NCI-H187 (cell line): Measurements from ENCODE around the gene OR5M8.

Experiments used
- DNase-seq, 2 experiments: peaks; one replicate each; lab custom pipeline; 2025; lab: John Stamatoyannopoulos, UW

The OR5M8 gene

DNA sequence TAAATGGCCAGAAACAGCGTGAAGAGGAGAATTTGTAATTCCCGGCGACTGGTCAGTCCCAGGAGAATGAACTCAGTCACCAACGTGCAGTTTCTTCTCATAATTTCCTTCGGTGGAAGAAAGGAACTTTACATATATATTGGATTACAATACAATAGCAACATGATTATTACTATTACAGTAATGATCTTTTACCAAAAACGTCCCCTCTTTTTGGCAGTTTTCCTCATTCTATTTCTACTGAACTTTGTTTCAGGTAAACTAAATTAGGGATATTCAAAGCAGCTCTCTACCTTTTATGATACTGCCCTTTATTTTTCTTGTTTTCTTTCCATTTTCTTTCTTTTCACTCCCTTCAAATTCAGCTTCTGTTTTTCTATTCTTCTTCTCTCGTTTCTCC is at the start of gene OR5M8:
Gene OR5M8, minus strand, starts transcription at position 101 of the 400 bp plus-strand sequence. Its CDS starts 0 bp downstream, at position 101.
- DNase-seq: no peak

DNA sequence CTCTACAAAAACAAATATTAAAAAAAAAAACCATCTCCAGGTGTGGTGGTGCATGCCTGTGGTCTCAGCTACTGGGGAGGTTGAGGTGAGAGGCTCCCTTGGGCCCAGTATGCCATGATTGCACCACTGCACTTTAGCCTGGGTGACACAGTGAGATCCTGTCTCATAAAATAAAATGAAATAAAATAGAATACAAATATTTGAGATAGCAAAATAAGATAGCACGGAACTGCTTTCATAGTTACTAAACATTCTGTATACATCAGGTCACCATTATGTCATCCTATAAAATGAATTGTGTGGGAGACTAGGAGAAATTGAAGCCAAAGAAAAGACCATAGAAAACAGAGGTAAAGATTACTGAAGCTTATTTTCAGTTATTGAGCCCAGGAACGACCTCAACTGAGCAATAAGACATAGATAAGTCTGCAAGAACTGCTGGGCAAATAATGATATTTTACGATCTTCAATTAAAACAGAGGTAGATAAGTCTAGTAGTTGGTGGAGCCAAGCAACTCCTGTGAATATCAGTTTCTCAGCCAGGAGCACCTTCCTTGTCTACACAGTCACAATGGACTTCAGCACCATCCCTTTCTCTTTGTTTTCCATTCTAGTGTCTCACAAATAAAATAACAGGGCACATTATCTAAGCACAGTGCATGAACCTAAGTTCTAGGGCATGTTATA is 42.0 kb upstream of the OR5M8 start:
- DNase-seq: no peak

DNA sequence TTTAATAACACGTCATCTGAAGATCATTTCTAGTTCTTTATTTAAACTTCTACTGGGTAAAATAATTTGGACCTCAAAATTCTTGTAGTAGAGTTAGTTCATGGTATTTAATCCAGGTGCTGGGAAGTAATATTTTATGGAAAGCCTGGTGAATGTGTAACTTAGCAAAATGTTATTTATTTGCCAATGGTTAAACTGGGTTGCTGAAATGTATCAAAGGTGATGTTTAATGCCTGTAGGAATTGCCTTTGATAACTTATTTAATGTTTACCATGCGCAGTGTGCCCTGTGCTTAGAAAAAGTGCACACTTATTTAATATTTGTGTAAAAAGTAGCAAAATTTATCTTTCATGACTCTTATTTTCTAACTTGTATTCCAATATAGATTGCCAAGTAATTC is 40.7 kb upstream of the OR5M8 start:
- no peak for DNase-seq

DNA sequence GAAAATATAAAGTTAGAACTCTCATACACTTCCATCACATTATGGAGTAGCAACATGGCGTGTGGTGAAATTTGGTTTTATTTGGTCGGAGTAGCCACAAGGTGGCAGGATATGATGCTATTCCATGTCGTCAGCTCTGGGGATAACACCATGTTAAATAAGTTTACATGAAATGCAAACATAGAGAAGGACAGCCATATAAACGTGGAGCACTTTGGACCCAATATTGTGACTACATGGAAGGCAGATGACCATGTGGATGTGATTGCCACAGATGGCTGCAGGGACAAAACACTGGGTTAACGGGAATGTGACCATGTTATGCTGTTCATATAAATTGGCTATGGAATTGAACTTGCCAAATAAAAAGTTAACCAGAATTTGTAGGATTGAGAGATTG is 30.8 kb upstream of the OR5M8 start:
- no peak for DNase-seq

DNA sequence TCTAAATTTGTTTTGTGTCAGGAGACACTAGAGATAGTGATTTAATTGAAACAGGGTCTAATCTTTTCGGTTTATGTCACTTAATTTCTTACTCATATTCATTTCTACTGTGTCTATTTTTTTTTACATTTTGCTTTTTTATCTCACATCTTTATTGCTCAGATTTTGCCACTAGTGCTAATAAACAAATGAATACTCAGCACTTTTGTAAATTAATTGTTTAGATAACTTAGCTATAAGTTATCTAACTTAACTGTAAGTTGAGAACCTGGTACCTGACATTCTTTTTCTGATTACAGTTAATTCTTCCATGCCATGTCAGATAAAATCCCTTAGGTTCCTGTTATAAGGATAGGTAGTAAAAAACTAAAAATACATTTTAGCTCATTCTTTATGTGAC is 22.1 kb upstream of the OR5M8 start:
- no peak for DNase-seq

DNA sequence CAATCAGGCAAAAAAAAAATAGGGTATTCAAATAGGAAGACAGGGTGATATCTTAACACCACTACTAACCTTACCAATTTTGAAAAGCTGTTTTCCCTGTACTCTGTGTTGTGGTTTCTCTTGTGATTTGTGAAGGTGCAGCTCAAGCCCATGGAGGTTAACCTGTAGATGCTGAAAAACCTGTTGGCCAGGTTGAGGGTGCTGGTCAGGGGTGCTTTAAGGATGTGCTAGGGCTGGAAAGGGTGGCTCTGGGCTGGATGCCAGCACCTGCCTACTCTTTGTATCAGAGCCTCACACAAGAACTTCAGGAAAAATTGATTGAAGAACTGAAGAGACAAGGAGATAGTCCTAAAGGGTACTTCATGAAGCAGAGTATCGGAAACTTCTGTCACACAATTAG is 18.3 kb upstream of the OR5M8 start:
- DNase-seq: no peak

DNA sequence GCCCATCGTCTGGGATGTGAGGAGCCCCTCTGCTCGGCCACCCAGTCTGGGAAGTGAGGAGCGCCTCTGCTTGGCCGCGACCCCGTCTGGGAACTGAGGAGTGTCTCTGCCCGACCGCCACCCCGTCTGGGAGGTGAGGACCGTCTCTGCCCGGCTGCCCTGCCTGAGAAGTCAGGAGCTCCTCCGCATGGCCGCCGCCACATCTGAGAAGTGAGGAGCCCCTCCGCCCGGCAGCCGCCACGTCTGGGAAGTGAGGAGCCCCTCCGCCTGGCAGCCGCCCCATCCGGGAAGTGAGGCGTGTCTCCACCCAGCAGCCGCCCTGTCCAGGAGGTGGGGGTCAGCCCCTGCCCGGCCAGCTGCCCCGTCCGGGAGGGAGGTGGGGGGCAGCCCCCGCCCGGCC is 5.8 kb upstream of the OR5M8 start:
- DNase-seq: no peak

DNA sequence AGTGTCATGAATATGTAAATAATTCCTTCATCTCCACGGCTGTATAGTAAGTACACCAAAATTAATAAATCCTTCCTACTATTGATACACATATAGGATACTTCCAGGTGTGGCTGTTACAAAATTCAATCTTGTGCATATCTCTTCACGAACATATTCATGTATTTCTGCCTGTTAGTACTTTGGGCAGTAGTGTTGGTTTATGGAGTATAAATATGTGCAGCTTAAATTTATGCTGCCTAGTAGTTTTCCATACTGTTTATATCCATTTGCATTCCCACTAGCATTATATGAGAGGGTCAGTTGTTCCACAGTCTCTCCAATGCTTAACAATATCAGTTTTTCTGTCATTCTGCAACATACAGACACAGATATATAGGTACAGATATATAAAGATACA is 3.9 kb upstream of the OR5M8 start:
- DNase-seq: no peak

DNA sequence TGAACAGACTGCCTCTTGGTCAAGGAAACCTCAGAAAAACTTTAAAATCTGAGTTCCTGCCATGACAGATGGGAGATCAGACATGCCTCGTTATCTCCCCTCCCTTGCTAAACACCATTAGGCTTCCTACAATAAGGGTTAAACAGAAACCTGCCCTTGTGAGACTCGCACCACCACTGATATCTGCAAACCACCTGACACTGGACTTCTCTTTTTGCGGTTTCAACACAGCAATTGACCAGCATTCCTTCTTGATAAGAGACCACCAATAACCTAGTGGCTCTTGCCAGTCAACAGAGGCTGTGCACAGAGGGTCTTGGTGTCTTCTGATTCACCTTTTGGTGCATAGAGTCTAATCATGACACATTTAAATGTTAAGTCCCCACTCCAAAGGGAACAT is 4.4 kb downstream of the OR5M8 start:
- DNase-seq: no peak

DNA sequence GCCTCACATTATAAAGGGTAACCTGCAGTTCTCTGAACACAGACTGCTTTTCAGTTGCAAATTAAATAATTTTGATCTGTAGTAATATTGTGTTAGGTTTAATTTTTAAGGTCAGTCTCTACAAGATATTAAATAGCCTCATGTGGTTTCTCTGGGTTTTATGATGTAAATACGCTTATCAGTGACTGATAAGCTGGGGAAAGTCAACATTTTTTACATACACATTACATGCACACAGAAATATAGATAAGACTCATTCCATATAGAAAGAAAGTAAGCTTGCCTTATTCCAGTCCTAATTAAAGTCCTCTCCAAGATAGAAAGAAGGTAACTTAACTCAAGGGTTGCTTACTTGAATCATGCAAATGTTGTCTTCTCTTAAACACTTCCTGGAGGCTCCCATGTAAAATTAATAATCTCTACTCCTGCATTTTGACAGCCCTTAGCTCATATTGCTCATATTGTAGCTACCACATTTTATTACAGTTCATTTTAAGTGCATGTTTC is 16.4 kb downstream of the OR5M8 start:
- no peak for DNase-seq

DNA sequence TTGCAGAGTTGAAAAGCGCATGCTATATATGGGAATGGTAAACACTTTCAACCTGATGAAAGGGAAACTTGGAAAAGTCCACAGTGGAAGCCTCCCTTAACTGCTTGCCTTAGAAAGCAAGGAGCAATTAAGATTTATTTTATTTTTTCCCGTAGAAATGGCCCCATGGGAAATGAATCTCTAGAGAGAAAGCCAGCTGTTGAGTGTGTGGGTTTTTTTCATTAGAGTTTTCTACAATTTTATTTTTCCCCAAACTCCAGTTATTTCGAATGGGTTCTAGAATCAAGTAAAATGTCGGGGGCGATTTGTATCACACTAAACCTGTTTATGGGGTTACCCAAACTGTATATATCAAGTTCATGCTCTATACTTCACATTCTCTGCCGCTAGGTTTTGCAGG is 17.9 kb downstream of the OR5M8 start, which contains the start of gene OR5M3:
Gene OR5M3, minus strand, starts transcription at position 101 of the 400 bp plus-strand sequence. CDS start 2,855 bp downstream, outside the sequence.
- no peak for DNase-seq

DNA sequence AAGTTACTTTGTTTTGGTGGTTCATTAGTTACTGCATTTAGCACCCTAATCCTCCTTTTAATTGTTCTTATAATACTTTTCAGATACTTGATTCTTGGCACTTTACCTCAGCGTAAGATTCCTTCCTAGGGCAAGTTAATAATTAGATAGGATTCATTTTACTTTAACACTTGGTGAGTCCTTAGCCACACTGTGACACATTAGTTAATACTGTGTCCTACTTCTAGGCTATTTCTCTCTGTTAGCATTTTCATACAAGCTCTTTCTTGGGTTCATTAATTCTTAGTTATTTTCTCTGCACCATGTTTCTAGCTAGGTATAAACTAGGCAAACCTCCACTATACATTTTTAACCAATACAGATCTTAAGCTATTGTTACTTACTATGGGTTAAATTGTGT is 34.1 kb downstream of the OR5M8 start:
- no peak for DNase-seq

DNA sequence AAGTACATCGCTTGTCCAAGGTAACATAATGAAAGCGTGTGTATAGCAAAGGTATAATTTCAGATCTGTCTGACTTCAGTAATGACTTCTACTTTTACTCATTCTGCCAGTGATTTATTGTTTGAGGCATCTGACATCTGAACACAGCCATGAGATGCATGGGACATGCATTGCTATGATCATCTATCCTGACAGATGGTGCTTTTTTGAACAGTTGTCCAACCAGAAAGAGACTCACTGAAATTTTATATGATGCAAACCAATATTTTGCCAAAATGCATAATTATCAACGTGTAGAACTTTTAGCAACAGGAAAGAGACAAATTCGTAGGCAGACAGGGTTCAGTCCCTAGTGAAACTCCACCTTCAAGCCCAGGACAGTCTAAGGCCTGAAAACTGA is 37.6 kb downstream of the OR5M8 start:
- DNase-seq: no peak
